GM12892 (cell line): Measurements from ENCODE around the gene FXYD6.

Source experiments
- POLR2A ChIP-seq: IDR thresholded peaks from 2 replicates; pipeline ENCODE4 v1.6.1; 2011; ENCODE audit warnings: low read depth, low read length, control low read depth
- POLR2AphosphoS5 ChIP-seq: IDR thresholded peaks from 2 replicates; pipeline ENCODE4 v1.6.1; 2011; ENCODE audit warnings: low read depth, low read length, control low read depth
- TAF1 ChIP-seq: IDR thresholded peaks from 2 replicates; pipeline ENCODE4 v1.6.1; 2011; ENCODE audit warnings: low read depth, mild to moderate bottlenecking, control low read depth, low read length, borderline replicate concordance

- TF ChIP-seq POLR2AphosphoS5 (no peak), POLR2A (no peak), TAF1 (no peak)
These were observed 16.9 kb downstream of the FXYD6 start for GRCh38 chr11:117859488-117860112.
